Uterus (tissue), 4 donors: ENCODE data around the gene SGPL1. TPM values are rescaled to one million over a fixed set of nuclear protein-coding genes. Genes with fewer than 3 reads are reported as not detected.

ENCODE experiments used
- DNase-seq, 2 donors: peaks; one replicate each; pipeline ENCODE4 v3.0.0-alpha.2; 2019 to 2020
- H3K27ac ChIP-seq, 2 donors: fragments of 200-600 bp; sonication (generic); 1 replicate in 1 of 2; 2 replicates in 1 of 2; pipeline ENCODE4 v1.5.1; 2016 to 2018
- H3K27me3 ChIP-seq, 2 donors: fragments of 200-600 bp; sonication (generic); one replicate each; pipeline ENCODE4 v1.5.1; 2018 to 2019; ENCODE audit warnings: control low read depth in 1 of 2
- H3K36me3 ChIP-seq, 2 donors: fragments of 200-600 bp; sonication (generic); one replicate each; pipeline ENCODE4 v1.5.1; 2019; ENCODE audit warnings: control low read depth in 1 of 2
- H3K4me1 ChIP-seq, 2 donors: fragments of 200-600 bp; sonication (generic); one replicate each; pipeline ENCODE4 v1.5.1; 2018 to 2019; ENCODE audit warnings: control low read depth in 1 of 2
- H3K4me3 ChIP-seq, 2 donors: fragments of 200-600 bp; sonication (generic); 1 replicate in 1 of 2; 2 replicates in 1 of 2; pipeline ENCODE4 v1.5.1; 2018 to 2019; ENCODE audit warnings: mild to moderate bottlenecking in 1 of 2
- H3K9me3 ChIP-seq, 2 donors: fragments of 200-600 bp; sonication (generic); one replicate each; pipeline ENCODE4 v1.5.1; 2019; ENCODE audit warnings: control low read depth in 1 of 2
- POLR2A ChIP-seq, 2 donors: fragments of 450-650 bp; IDR thresholded peaks; one replicate each; pipeline ENCODE4 v1.6.1; 2016; ENCODE audit warnings: antibody characterized with exemption in 2 of 2, mild to moderate bottlenecking in 1 of 2, moderate library complexity in 1 of 2
- intact Hi-C: fragments of 100-400 bp; cut with DNase I; formaldehyde crosslinking; loops from one replicate; pipeline ENCODE4 v1.15.1; 2023; ENCODE audit warnings: low total_unique reads
- total RNA-seq, 4 donors: library from RNA; depleted of rRNA in 3 of 4; stranded (reverse); fragments of >200 nt in 3 of 4; gene quantifications; one replicate each; pipeline versions ENCODE4 v1.1.0 to v1.2.4, GENCODE V29; 2014 to 2023
- TF ChIP-seq, protein P1 (sequence below), 4 experiments: fragments of 200-600 bp in 2 of 4; fragments of 450-650 bp in 2 of 4; sonication (generic) in 2 of 4; IDR thresholded peaks; one replicate each; pipeline ENCODE4 v1.5.1; 2016 to 2019; ENCODE audit warnings: antibody characterized with exemption in 4 of 4, mild to moderate bottlenecking in 2 of 4, moderate library complexity in 1 of 4
- donor health status: DM: yes; HTN: yes; CAD: no.

The SGPL1 gene
- total RNA-seq, 4 donors from 2014 or later, result 13.3 to 59.7 (median 27.3) TPM

DNA sequence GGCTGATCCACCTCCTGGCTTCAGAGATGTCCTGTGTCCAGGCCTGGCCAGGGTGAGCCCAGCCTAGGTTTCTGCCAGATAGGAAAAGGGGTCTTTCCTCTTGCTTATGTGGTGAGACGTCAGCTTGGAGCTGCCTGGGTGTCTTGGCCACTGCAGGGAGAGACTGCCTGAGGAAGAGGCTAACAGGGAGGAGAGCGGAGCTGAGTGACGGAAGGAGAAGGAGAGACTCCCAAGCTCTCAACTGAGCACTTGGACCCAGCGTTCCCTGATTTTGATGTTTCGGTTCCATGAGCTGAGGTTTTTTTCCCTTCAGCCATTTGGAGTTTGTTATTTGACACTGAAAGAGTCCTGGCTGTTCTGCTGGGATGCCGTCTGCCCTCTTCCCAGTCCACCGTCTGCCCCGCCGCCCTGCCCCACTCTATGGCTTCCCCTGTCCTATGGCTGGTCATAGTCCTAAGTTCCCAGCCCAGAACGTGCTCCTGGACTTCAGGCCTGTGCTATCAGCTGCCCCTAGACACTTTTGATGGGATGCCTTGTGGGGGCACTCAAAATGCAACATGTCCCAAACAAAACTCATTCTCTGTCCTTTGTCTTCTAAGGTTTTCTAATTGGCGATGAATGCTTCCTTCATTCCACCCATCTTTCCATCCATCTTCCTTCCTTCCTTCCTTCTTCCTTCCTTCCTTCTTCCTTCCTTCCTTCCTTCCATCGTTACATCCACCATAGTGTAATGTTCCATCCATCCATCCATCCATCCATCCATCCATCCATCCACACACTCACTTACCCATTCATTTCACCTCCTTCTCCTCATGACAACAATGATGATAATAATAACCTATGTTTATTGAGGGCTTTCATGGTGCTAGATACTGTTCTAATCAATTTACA is 92.9 kb downstream of the SGPL1 start:
- H3K27ac ChIP-seq, result no peak overlapping the region
- H3K27me3 ChIP-seq, result no peaks in the 10 kb centered on the region
- H3K36me3 ChIP-seq, result no peaks in the 10 kb centered on the region
- H3K9me3 ChIP-seq, result no peaks in the 10 kb centered on the region
- no peak for DNase-seq
- no peak overlapping the region for H3K4me3 ChIP-seq
- TF ChIP-seq POLR2A (IDR thresholded peaks at IDR 0.05), result no peak
- TF ChIP-seq, protein P1, sequence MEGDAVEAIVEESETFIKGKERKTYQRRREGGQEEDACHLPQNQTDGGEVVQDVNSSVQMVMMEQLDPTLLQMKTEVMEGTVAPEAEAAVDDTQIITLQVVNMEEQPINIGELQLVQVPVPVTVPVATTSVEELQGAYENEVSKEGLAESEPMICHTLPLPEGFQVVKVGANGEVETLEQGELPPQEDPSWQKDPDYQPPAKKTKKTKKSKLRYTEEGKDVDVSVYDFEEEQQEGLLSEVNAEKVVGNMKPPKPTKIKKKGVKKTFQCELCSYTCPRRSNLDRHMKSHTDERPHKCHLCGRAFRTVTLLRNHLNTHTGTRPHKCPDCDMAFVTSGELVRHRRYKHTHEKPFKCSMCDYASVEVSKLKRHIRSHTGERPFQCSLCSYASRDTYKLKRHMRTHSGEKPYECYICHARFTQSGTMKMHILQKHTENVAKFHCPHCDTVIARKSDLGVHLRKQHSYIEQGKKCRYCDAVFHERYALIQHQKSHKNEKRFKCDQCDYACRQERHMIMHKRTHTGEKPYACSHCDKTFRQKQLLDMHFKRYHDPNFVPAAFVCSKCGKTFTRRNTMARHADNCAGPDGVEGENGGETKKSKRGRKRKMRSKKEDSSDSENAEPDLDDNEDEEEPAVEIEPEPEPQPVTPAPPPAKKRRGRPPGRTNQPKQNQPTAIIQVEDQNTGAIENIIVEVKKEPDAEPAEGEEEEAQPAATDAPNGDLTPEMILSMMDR (IDR thresholded peaks at IDR 0.05), result no peak
- no peaks in the 10 kb centered on the region for H3K4me1 ChIP-seq
- intact Hi-C loops, result no loop called here

DNA sequence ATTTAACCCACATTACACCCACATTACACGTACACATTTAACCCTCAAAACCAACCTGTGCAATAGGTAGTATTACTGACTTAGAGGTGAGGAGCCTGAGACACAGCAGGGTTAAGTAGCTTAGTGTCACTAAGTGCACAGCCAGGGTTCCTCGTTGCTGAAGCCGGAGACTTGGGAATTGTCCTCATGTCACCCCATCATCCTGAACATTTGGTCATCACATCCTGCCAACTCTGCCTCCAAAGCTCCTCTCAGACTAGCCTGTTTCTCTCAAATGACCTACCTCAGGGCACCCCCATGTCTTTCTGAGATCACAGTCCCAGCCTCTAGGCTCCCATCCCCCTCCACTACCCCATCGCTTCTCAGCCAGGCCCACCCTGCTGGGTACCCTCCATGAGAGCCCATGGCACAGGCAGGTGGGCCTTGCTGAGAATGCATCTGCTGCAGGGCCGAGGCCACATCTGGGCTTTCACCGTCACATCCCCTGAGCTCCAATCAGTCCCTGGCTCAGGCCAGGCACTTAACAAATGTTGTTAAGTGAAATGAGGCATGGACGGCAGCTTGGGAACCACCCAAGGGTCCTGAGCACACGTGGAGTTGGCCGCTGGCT is 93.7 kb downstream of the SGPL1 start:
- Histone ChIP-seq H3K27ac (no peak overlapping the region), H3K9me3 (no peaks in the 10 kb centered on the region), H3K36me3 (no peaks in the 10 kb centered on the region), H3K4me3 (no peak overlapping the region), H3K27me3 (no peaks in the 10 kb centered on the region), H3K4me1 (no peaks in the 10 kb centered on the region)
- intact Hi-C loops, result no loop called here
- TF ChIP-seq, protein P1 (IDR thresholded peaks at IDR 0.05), result no peak
- no peak for TF ChIP-seq POLR2A (IDR thresholded peaks at IDR 0.05)
- DNase-seq, result no peak

DNA sequence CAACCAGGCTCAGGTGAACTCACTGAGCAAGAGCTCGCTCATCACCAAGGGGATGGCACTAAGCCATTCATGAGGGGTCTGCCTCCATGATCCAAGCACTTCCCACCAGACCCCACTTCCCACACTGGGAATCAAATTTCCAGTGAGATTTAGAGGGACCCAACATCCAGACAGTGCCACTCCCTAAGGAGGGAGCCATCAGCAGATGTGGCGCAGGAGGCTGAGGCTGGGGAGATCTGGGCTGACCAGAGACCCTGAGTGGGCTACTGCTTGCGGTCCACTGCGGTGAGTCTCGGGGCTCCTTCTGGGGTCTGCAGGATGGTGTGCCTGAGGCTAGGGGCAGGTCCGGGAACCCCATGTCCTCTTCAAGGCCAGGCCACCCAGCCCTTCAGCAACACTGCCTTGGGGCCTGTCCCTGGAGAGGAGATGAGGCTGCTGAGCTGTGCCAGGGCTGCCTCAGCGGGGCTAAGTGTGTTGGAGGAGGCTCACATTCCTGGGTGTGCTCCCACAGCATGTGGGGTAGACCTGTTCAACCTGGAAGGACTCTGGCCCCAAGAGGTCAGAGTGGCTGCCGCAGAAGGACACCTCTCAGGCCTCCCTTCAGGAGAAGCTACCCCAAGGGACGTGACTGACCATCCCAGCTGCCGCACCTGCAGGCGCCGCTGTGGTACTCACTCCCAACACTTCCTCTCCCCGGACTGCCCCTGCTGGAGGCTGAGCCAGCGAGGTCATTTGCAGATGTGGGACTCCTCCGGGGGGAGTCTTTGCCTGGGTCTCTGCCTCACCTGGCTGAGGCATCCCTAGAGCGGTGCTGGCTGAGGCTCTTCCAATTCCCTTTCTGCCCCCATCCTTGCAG is 95.0 kb downstream of the SGPL1 start:
- no peak for DNase-seq
- H3K4me1 ChIP-seq, result no peaks in the 10 kb centered on the region
- TF ChIP-seq POLR2A (IDR thresholded peaks at IDR 0.05), result no peak
- TF ChIP-seq, protein P1 (IDR thresholded peaks at IDR 0.05), result no peak
- no peaks in the 10 kb centered on the region for H3K36me3 ChIP-seq
- intact Hi-C loops, result loop anchor here (5.0 kb wide), 1 partner anchor 367 kb away; no protein-coding TSS in a partner anchor
- H3K4me3 ChIP-seq, result no peak overlapping the region
- no peaks in the 10 kb centered on the region for H3K9me3 ChIP-seq
- H3K27ac ChIP-seq, result no peak overlapping the region
- H3K27me3 ChIP-seq, result no peaks in the 10 kb centered on the region

DNA sequence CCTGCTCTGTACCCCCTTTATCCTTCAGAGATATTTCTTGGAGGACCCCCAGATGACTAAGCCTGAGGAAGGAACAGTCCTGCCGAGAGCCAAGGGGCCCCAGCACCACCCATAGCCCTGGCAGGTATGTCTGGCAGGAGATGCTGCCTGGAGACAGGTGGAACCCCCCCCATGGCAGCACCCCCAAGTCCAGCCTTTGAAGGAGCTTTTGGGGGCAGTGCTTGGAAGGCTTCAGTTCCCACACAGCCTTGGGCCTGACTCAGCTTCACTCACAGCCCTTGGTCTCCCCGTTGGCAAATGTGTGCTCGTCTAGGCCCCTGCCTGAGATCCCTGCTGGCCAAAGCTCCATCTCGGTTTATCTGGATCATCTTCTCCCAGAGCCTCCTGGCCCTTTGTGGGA is 95.6 kb downstream of the SGPL1 start:
- H3K4me1 ChIP-seq, result no peaks in the 10 kb centered on the region

More for the DNA sequence above, 95.6 kb downstream of the SGPL1 start:
- no peak overlapping the region for H3K27ac ChIP-seq
- no peak for TF ChIP-seq POLR2A (IDR thresholded peaks at IDR 0.05)
- TF ChIP-seq, protein P1 (IDR thresholded peaks at IDR 0.05), result no peak
- intact Hi-C loops, result loop anchor here (5.0 kb wide), 1 partner anchor 366 kb away; no protein-coding TSS in a partner anchor
- no peaks in the 10 kb centered on the region for H3K9me3 ChIP-seq
- H3K4me3 ChIP-seq, result no peak overlapping the region
- no peaks in the 10 kb centered on the region for H3K27me3 ChIP-seq
- DNase-seq, result no peak
- H3K36me3 ChIP-seq, result no peaks in the 10 kb centered on the region
